ENCODE data around the gene TMEM221.

- TF ChIP-seq CTCF (IDR thresholded peaks at IDR 0.05; ENCODE audit: low read length) (peak; percentile 66), EZH2 (IDR thresholded peaks at IDR 0.05; ENCODE audit: borderline replicate concordance, low read length) (no peak)
Measured at GRCh38 chr19:17424743-17425365, 23.6 kb downstream of the TMEM221 start.

Measured in OCI-LY1 (cell line).